NT2/D1 (cell line): Measurements from ENCODE around the gene SLC7A5.

Experiments
- SUZ12 ChIP-seq: IDR thresholded peaks from 2 replicates; pipeline ENCODE4 v1.6.1; 2011; ENCODE audit not compliant: insufficient read length, insufficient read depth; ENCODE audit errors: extremely low read depth
- YY1 ChIP-seq: IDR thresholded peaks from 2 replicates; pipeline ENCODE4 v1.6.1; 2011; ENCODE audit not compliant: insufficient read length, insufficient read depth
- ZNF274 ChIP-seq: IDR thresholded peaks from 2 replicates; pipeline ENCODE4 v1.6.1; 2011; ENCODE audit warnings: mild to moderate bottlenecking, low read depth, low read length

DNA sequence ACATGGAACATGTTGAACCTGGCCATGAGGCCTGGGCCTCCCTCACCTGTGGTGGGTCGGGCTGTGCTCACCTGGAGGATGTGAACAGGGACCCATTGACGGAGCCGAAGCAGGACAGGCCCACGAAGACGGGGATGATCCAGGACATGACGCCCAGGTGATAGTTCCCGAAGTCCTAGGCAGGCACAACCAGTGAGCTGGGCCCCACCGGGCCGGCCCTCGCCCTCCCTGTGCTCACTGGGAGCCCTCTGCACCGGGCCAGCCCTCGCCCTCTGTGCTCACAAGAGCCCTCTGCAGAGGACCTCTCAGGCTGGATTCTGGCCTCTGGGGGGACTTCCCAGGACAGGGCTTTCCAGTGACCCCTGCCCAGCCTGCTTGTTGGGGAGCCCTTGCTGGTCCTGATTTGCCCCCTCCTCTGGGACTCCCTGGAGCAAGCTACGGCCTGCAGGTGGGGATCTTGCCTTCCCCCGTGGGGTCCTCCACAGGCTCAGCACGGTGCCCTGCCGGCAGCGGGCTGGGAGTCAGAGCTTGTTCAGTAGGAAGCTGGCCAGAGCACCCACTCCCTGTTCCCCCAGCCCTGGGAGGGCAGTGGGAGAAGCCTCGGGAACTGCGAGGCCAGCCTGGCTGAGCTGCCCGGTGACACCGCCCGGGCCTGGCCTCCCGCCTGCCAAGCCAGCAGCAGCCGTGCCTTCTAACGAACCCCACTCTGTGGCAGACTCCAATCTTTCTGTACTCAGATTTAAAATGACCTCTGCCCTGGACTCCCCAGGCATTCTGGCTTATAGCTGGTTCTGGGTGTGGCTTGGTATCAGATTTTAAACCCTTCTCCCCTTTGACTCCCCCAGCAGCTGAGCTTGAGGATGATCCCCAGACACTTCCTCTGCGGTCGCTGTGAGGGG, 30.4 kb downstream of the SLC7A5 start:
- TF ChIP-seq YY1 (no peak), SUZ12 (no peak), ZNF274 (no peak)
